Subcutaneous preadipocyte (primary cell): ENCODE data around the gene CLDN24. TPM values are rescaled to one million over a fixed set of nuclear protein-coding genes. Genes with fewer than 3 reads are reported as not detected.

Experiments
- total RNA-seq: library from RNA; depleted of rRNA; stranded (reverse); fragments of >200 nt; gene quantifications from 2 replicates; pipeline ENCODE4 v1.2.3, GENCODE V29; 2012

CLDN24 gene
- not detected in 2 replicates for total RNA-seq

DNA sequence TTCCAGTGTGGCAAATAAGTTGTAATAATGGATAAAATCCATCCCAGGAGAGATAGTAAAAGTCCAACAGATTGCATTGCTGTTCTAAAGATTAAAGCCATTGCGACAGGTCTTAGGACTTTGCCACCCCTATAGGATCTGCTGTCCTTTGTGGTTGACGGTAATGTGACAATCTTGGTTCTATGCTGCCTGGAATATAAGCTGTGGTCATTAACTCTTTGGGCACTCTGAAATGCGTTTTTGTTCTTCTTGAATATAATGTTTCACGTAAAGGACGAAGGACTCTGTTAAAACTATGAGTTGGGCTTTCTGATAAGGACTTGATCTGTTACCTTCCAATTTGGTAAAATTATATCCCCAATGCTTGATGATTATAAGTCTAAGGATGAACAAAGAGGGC, at the start of gene CLDN24:
TSS of gene CLDN24 (minus strand) at position 101 of the 400 bp plus-strand sequence. CDS start at position 101, 0 bp downstream.

DNA sequence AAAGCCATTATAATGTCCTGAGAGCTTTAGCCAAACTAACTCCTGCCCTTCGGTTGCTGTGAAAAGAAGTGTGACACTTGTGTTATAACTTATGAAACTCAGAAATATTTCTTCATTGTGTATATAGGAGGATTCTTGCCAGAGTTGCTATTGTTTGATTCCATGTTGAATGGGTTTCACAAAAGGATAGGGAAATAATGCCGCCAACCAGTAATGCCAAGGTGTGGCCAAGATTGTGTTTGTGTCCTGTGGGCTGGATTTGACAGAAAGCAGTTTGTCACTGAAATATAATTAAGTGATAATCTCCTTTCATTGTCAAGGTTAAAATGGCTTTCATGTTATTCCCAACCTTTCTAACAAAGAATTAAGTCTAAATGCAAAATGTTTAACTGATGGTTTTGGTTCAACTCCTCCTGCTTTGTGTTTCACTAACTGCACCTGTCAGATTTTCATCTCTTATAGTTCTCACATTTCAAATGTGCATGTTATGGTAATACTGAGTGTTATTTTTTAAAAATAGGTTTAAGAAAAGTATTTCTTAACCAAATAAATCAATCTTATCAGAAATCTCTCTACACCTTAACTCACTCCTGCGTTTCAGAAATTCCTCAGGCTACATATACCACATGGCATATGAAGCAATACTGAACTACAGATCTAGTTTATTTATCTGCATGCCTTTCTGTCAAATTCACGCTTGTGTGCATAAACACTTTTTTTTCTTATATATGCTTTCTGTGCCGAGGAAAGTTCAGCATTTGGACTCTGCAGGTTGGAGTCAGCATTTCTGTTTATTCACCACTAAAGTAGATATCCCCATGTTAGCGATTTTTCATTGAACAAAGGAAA, 1.8 kb downstream of the CLDN24 start, which contains the start of gene CLDN22:
TSS of gene CLDN22 (minus strand) at position 66 of the 849 bp plus-strand sequence. CDS start at position 8, 58 bp downstream.

Other genes starting within 250 kb of the CLDN24 start
- gene WWC2, start 223.2 kb downstream of the CLDN24 start, total RNA-seq: 13.6 and 24.8 TPM in 2 replicates
- under 0.01 TPM in 1 of 2 replicates, not detected in the other for gene CLDN22, start 2.1 kb downstream of the CLDN24 start, total RNA-seq
- gene CDKN2AIP, start 122.2 kb upstream of the CLDN24 start, total RNA-seq: 8.8 and 12.1 TPM in 2 replicates
- 5.5 and 6.5 TPM in 2 replicates for gene ING2, start 182.6 kb upstream of the CLDN24 start, total RNA-seq